ENCODE measurements around the gene LACTBL1. TPM values are rescaled to one million over a fixed set of nuclear protein-coding genes. Genes with fewer than 3 reads are reported as not detected.

LACTBL1 gene
- total and polyA plus RNA-seq, 2 of the 4 experiments (the other 2 are of a cell fraction) = not detected

- H3K27ac ChIP-seq (ENCODE audit: insufficient read depth, low read length) = no peak overlapping the region
- CTCF ChIA-PET = no interaction called here
Measured at GRCh38 chr1:22955146-22955545, 17.5 kb downstream of the LACTBL1 start.

More at GRCh38 chr1:22955146-22955545, 17.5 kb downstream of the LACTBL1 start:
- H4K5ac ChIP-seq (ENCODE audit: low read depth, low read length) = no peak overlapping the region
- H4K20me1 ChIP-seq (ENCODE audit: insufficient read depth, low read length) = no peaks in the 10 kb centered on the region
- DNase-seq (no peak), ATAC-seq (ENCODE audit: low read depth) (no peak)
- H2BK20ac ChIP-seq (ENCODE audit: low read depth, low read length) = no peak overlapping the region
- no peak overlapping the region for H3K4me3 ChIP-seq (ENCODE audit: insufficient read depth, low read depth, low read length)
- H2AK9ac ChIP-seq (replicated peaks; ENCODE audit: low read depth, low read length, poor library complexity) = no peak overlapping the region
- H4K91ac ChIP-seq (ENCODE audit: insufficient read depth, low read depth, low read length) = no peak overlapping the region
- intact Hi-C loops (cut with micrococcal nuclease) (no loop called here), in situ Hi-C loops (cut with MboI; ENCODE audit: low sequenced_read_pairs) (no loop called here), dilution Hi-C loops (cut with HindIII; ENCODE audit: low sequenced_read_pairs, unreplicated experiment) (no loop called here)
- H3K4ac ChIP-seq (ENCODE audit: low read depth, low read length) = no peak overlapping the region
- H3K56ac ChIP-seq (ENCODE audit: extremely low read depth, insufficient read depth, low read length) = no peak overlapping the region
- no peak overlapping the region for H4K8ac ChIP-seq (ENCODE audit: low read depth in 2 of 2, low read length in 2 of 2)
- H2AFZ ChIP-seq (replicated peaks; ENCODE audit: low read length, poor library complexity) = no peak overlapping the region
- H2BK15ac ChIP-seq (ENCODE audit: low read depth, low read length) = no peak overlapping the region
- H2BK5ac ChIP-seq (ENCODE audit: low read depth, low read length, poor library complexity, severe bottlenecking) = no peak overlapping the region
- no peak overlapping the region for H3K9ac ChIP-seq (ENCODE audit: low read depth, low read length)
- no peaks in the 10 kb centered on the region for H3K4me1 ChIP-seq (ENCODE audit: control insufficient read depth, insufficient read depth, low read length)
- H3K36me3 ChIP-seq (ENCODE audit: control insufficient read depth, insufficient read depth, low read length) = no peaks in the 10 kb centered on the region
- no TSS peak for BruUV-seq (replicated peaks)
- no peak overlapping the region for H3K18ac ChIP-seq (ENCODE audit: low read depth, low read length)
- H2BK120ac ChIP-seq (ENCODE audit: low read depth, low read length) = no peak overlapping the region
- no peak overlapping the region for H2AK5ac ChIP-seq (ENCODE audit: low read depth, low read length)
- no peaks in the 10 kb centered on the region for H3K9me1 ChIP-seq (ENCODE audit: insufficient read depth, low read length)
- H3K79me1 ChIP-seq (ENCODE audit: low read depth in 1 of 2, low read length in 2 of 2) = no peaks in the 10 kb centered on the region
- TF ChIP-seq USF2 (IDR thresholded peaks at IDR 0.05; ENCODE audit: low read depth, low read length) = no peak
- no peak for TF ChIP-seq NFE2L2 (IDR thresholded peaks at IDR 0.05; ENCODE audit: low read depth, low read length)
- TF ChIP-seq CTCF (conservative IDR thresholded peaks at IDR 0.05; ENCODE audit: low read depth, low read length) = no peak
- TF ChIP-seq RCOR1 (IDR thresholded peaks at IDR 0.05; ENCODE audit: insufficient replicate concordance, low read length) = no peak
- no peak for TF ChIP-seq CHD1 (IDR thresholded peaks at IDR 0.05; ENCODE audit: low read depth, low read length)
- TF ChIP-seq CEBPB (IDR thresholded peaks at IDR 0.05; ENCODE audit: low read depth, low read length) = no peak
- TF ChIP-seq RAD21 (IDR thresholded peaks at IDR 0.05; ENCODE audit: low read length) = no peak
- no peak for TF ChIP-seq SMC3 (IDR thresholded peaks at IDR 0.05; ENCODE audit: low read depth, low read length)
- no peak overlapping the region for H3K4me2 ChIP-seq (ENCODE audit: low read depth, low read length)
- peaks cover 3% of the 10 kb centered on the region for H3K9me3 ChIP-seq (ENCODE audit: control insufficient read depth, insufficient read depth, low read length)
- H3K14ac ChIP-seq (replicated peaks; ENCODE audit: low read depth, low read length) = no peak overlapping the region
- no CpG with 5 or more reads among the region's 7 CpGs for WGBS, 2 experiments (ENCODE audit: extremely low coverage in 2 of 2, insufficient read length in 1 of 2)
- POLR2A ChIA-PET (ENCODE audit: unreplicated experiment) = no interaction called here
- H3K23ac ChIP-seq (ENCODE audit: low read depth, low read length) = no peak overlapping the region
- peaks cover 60% of the 10 kb centered on the region for H3K27me3 ChIP-seq (ENCODE audit: control insufficient read depth, insufficient read depth, low read length)
